ENCODE measurements around the gene GLIS1. TPM values are rescaled to one million over a fixed set of nuclear protein-coding genes. Genes with fewer than 3 reads are reported as not detected.

The GLIS1 gene
- total RNA-seq, 1 experiment from 2014 or later, result 0.39 TPM

GRCh38 chr1:53506355-53507050 is 232.5 kb downstream of the GLIS1 start:
- TF ChIP-seq, protein P1, sequence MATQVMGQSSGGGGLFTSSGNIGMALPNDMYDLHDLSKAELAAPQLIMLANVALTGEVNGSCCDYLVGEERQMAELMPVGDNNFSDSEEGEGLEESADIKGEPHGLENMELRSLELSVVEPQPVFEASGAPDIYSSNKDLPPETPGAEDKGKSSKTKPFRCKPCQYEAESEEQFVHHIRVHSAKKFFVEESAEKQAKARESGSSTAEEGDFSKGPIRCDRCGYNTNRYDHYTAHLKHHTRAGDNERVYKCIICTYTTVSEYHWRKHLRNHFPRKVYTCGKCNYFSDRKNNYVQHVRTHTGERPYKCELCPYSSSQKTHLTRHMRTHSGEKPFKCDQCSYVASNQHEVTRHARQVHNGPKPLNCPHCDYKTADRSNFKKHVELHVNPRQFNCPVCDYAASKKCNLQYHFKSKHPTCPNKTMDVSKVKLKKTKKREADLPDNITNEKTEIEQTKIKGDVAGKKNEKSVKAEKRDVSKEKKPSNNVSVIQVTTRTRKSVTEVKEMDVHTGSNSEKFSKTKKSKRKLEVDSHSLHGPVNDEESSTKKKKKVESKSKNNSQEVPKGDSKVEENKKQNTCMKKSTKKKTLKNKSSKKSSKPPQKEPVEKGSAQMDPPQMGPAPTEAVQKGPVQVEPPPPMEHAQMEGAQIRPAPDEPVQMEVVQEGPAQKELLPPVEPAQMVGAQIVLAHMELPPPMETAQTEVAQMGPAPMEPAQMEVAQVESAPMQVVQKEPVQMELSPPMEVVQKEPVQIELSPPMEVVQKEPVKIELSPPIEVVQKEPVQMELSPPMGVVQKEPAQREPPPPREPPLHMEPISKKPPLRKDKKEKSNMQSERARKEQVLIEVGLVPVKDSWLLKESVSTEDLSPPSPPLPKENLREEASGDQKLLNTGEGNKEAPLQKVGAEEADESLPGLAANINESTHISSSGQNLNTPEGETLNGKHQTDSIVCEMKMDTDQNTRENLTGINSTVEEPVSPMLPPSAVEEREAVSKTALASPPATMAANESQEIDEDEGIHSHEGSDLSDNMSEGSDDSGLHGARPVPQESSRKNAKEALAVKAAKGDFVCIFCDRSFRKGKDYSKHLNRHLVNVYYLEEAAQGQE (IDR thresholded peaks at IDR 0.05; ENCODE audit: low read depth), result no peak
- no peak for TF ChIP-seq SP1 (IDR thresholded peaks at IDR 0.05; ENCODE audit: low read depth)
- TF ChIP-seq POLR2AphosphoS5 (IDR thresholded peaks at IDR 0.05; ENCODE audit: low read depth, low read length), result no peak
- TF ChIP-seq ZBTB33 (IDR thresholded peaks at IDR 0.05; ENCODE audit: extremely low read depth, insufficient replicate concordance, low read length), result no peak
- no peak for TF ChIP-seq CEBPB (IDR thresholded peaks at IDR 0.05; ENCODE audit: low read depth)
- TF ChIP-seq EGR1 (IDR thresholded peaks at IDR 0.05; ENCODE audit: low read depth), result no peak
- no peak for TF ChIP-seq ZNF274 (IDR thresholded peaks at IDR 0.05; ENCODE audit: low read depth, low read length)
- TF ChIP-seq RAD21 (IDR thresholded peaks at IDR 0.05; ENCODE audit: low read depth), result no peak
- no peak for TF ChIP-seq SRF (IDR thresholded peaks at IDR 0.05; ENCODE audit: low read depth)
- no peak for TF ChIP-seq TCF7L2 (IDR thresholded peaks at IDR 0.05; ENCODE audit: borderline replicate concordance, extremely low read depth, insufficient read depth, insufficient read length)
- no peak for TF ChIP-seq ZFX (IDR thresholded peaks at IDR 0.05)
- no peak for TF ChIP-seq EZH2phosphoT487 (IDR thresholded peaks at IDR 0.05; ENCODE audit: borderline replicate concordance)
- TF ChIP-seq, protein P2, sequence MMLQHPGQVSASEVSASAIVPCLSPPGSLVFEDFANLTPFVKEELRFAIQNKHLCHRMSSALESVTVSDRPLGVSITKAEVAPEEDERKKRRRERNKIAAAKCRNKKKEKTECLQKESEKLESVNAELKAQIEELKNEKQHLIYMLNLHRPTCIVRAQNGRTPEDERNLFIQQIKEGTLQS (IDR thresholded peaks at IDR 0.05), result no peak
- TF ChIP-seq POLR2A (IDR thresholded peaks at IDR 0.05; ENCODE audit: borderline replicate concordance, extremely low read depth, insufficient read depth, insufficient read length), result no peak
- H3K4me1 ChIP-seq (ENCODE audit: control insufficient read depth in 1 of 2, insufficient read depth in 2 of 2, low read length in 2 of 2), result peaks cover 0 to 13% of the 10 kb centered on the region in 2 experiments; a peak in 2 of 4 replicates
- no peak overlapping the region for H3K9ac ChIP-seq (ENCODE audit: low read length)
- no TSS peak for BruUV-seq (replicated peaks)
- H3K4me2 ChIP-seq (ENCODE audit: low read length), result no peak overlapping the region
- H3K9me2 ChIP-seq (ENCODE audit: insufficient read depth), result no peaks in the 10 kb centered on the region
- H3K27me3 ChIP-seq (ENCODE audit: insufficient read depth, low read length), result no peaks in the 10 kb centered on the region
- no peaks in the 10 kb centered on the region for H4K20me1 ChIP-seq (ENCODE audit: insufficient read depth)
- DNase-seq (ENCODE audit: low read depth, low spot score) (no peak), ATAC-seq (no peak)
- H2AFZ ChIP-seq (ENCODE audit: low read depth, low read length, poor library complexity, severe bottlenecking), result no peak overlapping the region
- ChIA-PET POLR2A (no interaction called here), RAD21 (ENCODE audit: low non-redundant PET in 1 of 2, low total read pairs in 2 of 2, uncharacterized antibody in 2 of 2, unreplicated experiment in 2 of 2) (no interaction called here), CTCF (no interaction called here)
- intact Hi-C loops (cut with micrococcal nuclease), result no loop called here
- no peaks in the 10 kb centered on the region for H3K79me2 ChIP-seq (ENCODE audit: insufficient read depth, low read length)
- no peak overlapping the region for H3K27ac ChIP-seq (ENCODE audit: low read depth, low read length)
- no peaks in the 10 kb centered on the region for H3K9me3 ChIP-seq (ENCODE audit: control insufficient read depth in 1 of 2, insufficient read depth in 1 of 2, low read depth in 1 of 2, low read length in 2 of 2)
- H3K36me3 ChIP-seq (ENCODE audit: control insufficient read depth in 1 of 2, insufficient read depth in 2 of 2, low read length in 2 of 2), result no peaks in the 10 kb centered on the region
- no peak overlapping the region for H3K4me3 ChIP-seq (replicated peaks in 1 of 2; ENCODE audit: low read depth in 1 of 2, low read length in 2 of 2)
